Smooth muscle cell of the brain vasculature (primary cell): ENCODE data around the gene TAS2R7.
"Not testable (repeated sequence)": the region's sequence is repeated elsewhere in the genome, so short reads cannot be mapped to it uniquely, and the experiment has no call there.

Experiments used
- DNase-seq: peaks from one replicate; pipeline ENCODE4 v3.0.0-alpha.2; 2012; ENCODE audit warnings: low read depth, low spot score

The TAS2R7 gene

GRCh38 chr12:10802587-10802986 lies at the start of gene TAS2R7:
Gene TAS2R7 (minus strand): TSS chr12:10802627. CDS start chr12:10802570, 57 bp downstream.
- no peak for DNase-seq

- no peak for DNase-seq
Measured at GRCh38 chr12:10851243-10851858, 48.9 kb upstream of the TAS2R7 start.

GRCh38 chr12:10849425-10849878 lies 47.0 kb upstream of the TAS2R7 start, which contains the start of gene PRR4:
Gene PRR4 (minus strand): TSS chr12:10849475. CDS start chr12:10849437, 38 bp downstream.
- no peak for DNase-seq

DNA sequence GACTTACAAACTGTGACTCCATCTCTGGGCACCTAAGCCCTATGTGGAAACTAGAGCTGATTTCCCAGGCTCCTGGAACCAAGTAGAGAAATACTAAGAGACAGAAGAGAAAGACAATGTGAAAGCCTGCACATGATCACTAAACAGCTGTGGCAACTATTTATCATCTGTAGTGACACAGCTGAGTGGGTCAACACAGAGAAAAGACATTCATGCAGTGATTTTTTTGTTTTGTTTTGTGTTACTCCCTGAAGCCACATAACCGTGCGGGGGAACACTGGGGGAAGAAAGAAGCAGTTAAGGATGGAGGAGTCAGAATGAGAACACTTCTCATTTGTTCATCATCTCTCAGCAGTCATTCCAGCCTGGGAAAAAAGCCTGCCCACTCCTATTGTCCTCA lies 45.3 kb upstream of the TAS2R7 start:
- no peak for DNase-seq

DNA sequence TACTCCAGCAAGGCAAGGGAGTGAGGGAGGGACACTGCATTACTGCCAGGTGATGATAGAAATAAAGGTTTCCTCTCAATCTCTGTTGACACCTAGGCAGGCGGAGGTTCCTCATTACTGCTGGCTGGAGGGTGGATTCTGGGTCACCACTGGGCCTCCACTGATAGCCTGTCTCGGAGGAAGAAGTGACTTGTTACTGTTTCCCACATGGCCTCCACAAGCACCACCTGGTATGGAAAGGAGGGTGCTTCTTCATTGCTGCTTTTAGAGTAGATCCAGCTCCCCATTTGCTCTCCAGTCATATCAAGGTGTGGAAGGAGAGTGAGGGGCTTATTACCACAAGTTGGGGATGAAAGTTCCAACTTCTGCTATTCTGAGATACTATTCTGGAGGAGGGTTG lies 40.4 kb upstream of the TAS2R7 start:
- no peak for DNase-seq

DNA sequence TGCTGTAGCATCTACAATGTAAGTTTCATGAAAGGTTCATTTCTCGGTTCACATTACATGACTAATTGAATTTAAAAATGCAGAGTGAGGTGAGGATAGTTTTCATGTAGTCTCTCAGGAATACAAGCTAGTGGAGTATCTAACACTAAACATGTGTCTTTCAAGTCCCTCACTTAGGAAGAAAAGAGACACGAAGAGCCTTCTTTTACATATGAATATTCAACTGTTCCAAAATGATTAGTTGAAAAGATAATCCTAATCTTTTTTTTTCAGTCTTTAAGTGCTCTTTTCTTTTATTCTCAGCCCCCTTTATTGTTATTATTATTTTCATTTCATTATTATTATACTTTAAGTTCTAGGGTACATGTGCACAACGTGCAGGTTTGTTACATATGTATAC lies 36.0 kb upstream of the TAS2R7 start:
- no peak for DNase-seq

DNA sequence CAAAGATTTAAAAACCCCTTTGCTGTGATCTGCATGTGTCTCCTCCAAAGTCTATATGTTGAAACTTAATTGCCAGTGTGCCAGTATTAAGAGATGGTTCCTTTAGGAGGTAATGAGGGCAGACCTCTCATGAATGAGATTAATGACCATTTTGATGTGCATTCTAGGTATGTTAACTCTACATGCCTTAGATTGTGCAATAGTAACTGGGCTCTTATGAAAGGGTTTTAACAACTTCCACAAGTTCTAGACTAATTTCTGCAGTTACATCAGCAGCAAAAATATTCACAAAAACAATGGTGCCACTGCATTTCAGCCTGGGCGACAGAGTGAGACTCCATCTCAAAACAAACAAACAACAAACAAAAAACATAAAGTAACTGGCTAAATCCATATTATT lies 27.6 kb upstream of the TAS2R7 start:
- no peak for DNase-seq

- no peak for DNase-seq
Measured at GRCh38 chr12:10826258-10826657, 23.8 kb upstream of the TAS2R7 start, which contains the start of gene TAS2R10. Gene TAS2R10 (minus strand): TSS chr12:10826358. CDS start chr12:10826269, 89 bp downstream.

GRCh38 chr12:10824957-10825356 lies 22.5 kb upstream of the TAS2R7 start:
- no peak for DNase-seq

- no peak for DNase-seq
Measured at GRCh38 chr12:10811883-10812536, 9.6 kb upstream of the TAS2R7 start.

DNA sequence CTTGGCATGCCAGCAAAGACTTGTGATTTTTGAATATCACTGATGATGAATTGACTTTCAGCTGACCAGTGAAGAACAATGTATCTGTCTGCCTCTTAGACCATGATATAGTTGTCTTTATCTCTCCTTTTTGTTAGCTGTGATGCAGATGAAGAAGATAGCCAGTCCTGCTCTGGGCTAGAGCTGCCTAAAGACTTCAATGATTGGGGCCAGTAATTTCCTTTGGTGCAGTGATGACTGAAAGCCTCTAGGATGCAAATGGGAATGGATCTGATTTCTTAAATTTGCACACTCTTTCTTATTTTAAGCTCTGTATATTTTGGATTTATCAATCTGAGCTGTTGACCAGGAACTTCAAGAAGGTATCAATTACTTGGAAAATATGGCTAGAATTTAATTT lies 7.6 kb upstream of the TAS2R7 start, which contains the start of gene TAS2R9:
Gene TAS2R9 (minus strand): TSS at position 101 of the 400 bp plus-strand sequence. CDS start 93 bp downstream, at position 8.
- DNase-seq, result no peak

DNA sequence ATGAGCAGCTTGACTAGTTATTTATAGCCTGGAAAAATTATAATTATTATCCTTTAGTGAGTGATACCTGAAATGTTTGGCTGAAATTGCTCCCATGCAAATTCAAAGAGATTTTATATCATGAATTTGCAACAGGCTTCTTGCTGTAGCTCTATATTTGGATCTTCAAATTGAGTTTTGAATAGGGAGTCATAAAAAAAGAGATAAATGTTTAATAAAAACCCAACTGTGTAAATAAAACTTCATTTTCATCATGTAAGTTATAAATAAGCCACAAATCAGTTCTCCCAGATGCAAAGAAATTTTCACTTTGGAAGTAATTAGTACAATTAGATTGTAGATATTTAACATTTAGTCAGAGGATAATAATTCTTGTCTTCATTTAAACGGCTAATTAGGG lies 4.8 kb upstream of the TAS2R7 start, which contains the start of gene TAS2R8:
Gene TAS2R8 (minus strand): TSS at position 101 of the 400 bp plus-strand sequence. CDS start 306 bp downstream, outside the sequence.
- no peak for DNase-seq

- DNase-seq, result no peak
Measured at GRCh38 chr12:10801741-10802140, 686 bp downstream of the TAS2R7 start.

DNA sequence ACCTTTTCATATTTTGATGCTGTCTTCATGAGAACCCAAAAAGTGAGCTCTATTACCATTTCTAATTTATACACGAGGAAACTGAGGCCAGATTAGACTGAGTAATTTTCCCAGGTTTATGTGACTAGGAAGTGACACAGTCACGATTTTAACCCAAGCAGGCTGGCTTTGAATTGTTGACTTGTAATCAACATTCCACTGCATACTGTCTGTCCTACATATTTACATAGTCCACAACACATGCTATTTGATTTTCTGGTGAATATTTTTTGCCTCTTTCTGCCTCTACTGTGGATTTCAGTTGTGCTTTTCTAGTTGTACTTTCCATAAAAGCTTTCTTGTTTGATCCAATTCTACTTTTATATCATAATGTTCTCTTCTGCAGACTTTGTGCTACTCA lies 8.2 kb downstream of the TAS2R7 start:
- no peak for DNase-seq

DNA sequence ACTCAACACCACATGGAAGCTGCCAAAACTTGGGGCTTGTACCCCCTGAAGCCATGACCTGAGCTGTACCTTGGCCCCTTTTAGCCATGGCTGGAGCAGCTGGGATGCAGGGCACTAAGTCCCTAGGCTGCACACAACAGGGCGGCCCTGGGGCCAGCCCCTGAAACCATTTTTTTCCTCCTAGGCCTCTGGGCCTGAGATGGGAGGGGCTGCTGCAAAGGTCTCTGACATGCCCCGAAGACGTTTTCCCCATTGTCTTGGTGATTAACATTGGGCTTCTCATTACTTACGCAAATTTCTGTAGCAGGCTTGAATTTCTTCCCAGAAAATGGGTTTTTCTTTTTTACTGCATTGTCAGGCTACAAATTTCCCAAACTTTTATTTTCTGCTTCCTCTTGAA lies 10.7 kb downstream of the TAS2R7 start:
- not testable (repeated sequence) for DNase-seq

GRCh38 chr12:10783252-10783651 lies 19.2 kb downstream of the TAS2R7 start:
- no peak for DNase-seq

DNA sequence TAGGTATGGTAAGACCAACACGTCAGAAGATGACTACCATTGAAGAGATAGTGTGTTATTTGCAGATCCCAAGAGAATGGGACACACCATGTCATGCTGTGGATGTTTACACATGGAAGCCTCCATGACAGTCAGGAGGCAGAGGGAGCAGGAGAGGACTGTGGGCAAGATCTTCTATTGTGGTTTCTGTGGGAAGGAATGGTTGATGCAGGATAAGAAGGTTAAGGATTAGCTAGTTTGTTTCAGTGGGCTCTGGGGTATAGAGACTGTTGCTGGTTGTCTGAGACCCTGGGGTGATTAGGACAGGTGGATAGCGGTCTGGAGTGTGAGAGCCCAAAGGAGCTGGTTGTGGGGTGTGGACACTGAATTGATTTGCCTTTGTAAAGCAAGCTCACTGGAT lies 23.3 kb downstream of the TAS2R7 start:
- no peak for DNase-seq

GRCh38 chr12:10771132-10771733 lies 31.2 kb downstream of the TAS2R7 start:
- peak; percentile 26 for DNase-seq

GRCh38 chr12:10759657-10760056 lies 42.8 kb downstream of the TAS2R7 start:
- DNase-seq, result no peak

GRCh38 chr12:10756194-10756593 lies 46.2 kb downstream of the TAS2R7 start:
- DNase-seq, result no peak

- no peak for DNase-seq
Measured at GRCh38 chr12:10753059-10753458, 49.4 kb downstream of the TAS2R7 start.
